ENCODE measurements around the gene NFATC3.

NFATC3 gene

GRCh38 chr16:68273459-68273858, 188.3 kb downstream of the NFATC3 start:
- no peak for DNase-seq (ENCODE audit: low read depth)
- no peak overlapping the region for H3K4me3 ChIP-seq (ENCODE audit: low read depth, low read length)
- TF ChIP-seq, protein P1, sequence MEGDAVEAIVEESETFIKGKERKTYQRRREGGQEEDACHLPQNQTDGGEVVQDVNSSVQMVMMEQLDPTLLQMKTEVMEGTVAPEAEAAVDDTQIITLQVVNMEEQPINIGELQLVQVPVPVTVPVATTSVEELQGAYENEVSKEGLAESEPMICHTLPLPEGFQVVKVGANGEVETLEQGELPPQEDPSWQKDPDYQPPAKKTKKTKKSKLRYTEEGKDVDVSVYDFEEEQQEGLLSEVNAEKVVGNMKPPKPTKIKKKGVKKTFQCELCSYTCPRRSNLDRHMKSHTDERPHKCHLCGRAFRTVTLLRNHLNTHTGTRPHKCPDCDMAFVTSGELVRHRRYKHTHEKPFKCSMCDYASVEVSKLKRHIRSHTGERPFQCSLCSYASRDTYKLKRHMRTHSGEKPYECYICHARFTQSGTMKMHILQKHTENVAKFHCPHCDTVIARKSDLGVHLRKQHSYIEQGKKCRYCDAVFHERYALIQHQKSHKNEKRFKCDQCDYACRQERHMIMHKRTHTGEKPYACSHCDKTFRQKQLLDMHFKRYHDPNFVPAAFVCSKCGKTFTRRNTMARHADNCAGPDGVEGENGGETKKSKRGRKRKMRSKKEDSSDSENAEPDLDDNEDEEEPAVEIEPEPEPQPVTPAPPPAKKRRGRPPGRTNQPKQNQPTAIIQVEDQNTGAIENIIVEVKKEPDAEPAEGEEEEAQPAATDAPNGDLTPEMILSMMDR (IDR thresholded peaks at IDR 0.05; ENCODE audit: low read depth, low read length, missing control alignments) = no peak

GRCh38 chr16:68273896-68274295, 188.7 kb downstream of the NFATC3 start:
- TF ChIP-seq, protein P1 (IDR thresholded peaks at IDR 0.05; ENCODE audit: low read depth, low read length, missing control alignments) = no peak
- no peak for DNase-seq (ENCODE audit: low read depth)
- H3K4me3 ChIP-seq (ENCODE audit: low read depth, low read length) = no peak overlapping the region

- no peak overlapping the region for H3K4me3 ChIP-seq (ENCODE audit: low read depth, low read length)
- no peak for DNase-seq (ENCODE audit: low read depth)
- TF ChIP-seq, protein P1 (IDR thresholded peaks at IDR 0.05; ENCODE audit: low read depth, low read length, missing control alignments) = no peak
Observed at GRCh38 chr16:68274441-68274840, 189.3 kb downstream of the NFATC3 start.

DNA sequence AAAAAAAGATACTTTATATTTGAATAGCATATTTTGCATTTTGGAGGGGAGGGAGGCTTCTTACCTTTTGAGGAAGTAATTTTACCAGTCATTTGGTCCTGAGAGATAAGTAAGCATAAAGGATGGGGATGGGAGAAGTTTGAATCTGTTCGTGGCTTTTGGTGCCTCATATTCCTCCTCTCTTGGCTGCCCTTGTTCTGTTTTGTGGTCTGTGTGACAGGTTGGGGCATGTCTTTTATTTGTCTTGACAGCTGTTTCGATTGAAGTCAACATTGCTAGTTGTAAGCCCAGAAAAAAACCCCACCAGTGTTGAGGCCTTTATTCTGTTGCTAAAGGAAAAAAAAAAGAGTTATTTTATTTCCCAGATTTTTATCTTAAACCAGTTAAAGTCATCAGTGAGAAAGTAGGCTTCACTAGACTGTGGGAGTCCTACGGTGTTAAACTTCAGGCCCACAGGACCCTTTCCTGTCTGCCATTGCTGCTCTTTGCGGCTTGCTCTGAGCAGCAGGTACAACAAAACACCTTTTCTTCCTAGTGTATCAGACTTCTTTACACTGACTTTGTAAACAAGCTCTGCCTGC, 190.5 kb downstream of the NFATC3 start:
- DNase-seq (ENCODE audit: low read depth) = peak; percentile 72
- H3K4me3 ChIP-seq (ENCODE audit: low read depth, low read length) = no peak overlapping the region
- TF ChIP-seq, protein P1 (IDR thresholded peaks at IDR 0.05; ENCODE audit: low read depth, low read length, missing control alignments) = no peak

DNA sequence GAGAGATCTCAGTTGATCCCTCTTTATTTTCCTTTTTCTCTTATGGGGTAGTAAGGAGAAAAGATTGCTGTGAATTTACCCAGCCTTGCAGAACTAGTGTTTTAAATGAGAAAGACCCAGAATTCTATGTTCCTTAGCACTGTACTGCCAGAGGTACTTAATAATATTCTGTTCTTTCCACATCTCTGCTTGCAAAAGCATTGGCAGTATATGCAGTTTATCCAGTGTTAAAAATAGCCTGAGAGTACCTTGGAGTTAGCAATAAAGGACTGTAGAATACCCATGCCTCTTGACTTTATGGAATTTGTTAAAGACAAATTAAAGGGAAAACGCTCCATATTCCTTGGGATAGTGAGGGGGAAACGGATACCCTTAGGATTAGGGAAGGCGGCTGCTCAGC, 191.1 kb downstream of the NFATC3 start:
- no peak overlapping the region for H3K4me3 ChIP-seq (ENCODE audit: low read depth, low read length)
- no peak for DNase-seq (ENCODE audit: low read depth)
- TF ChIP-seq, protein P1 (IDR thresholded peaks at IDR 0.05; ENCODE audit: low read depth, low read length, missing control alignments) = no peak
